Retina (tissue), 1 donor: Measurements from ENCODE around the gene TNXB.
"Not testable (repeated sequence)": the region's sequence is repeated elsewhere in the genome, so short reads cannot be mapped to it uniquely, and the experiment has no call there.

ENCODE experiments used
- DNase-seq: peaks from one replicate; pipeline ENCODE4 v3.0.0-alpha.2; 2016

TNXB gene

GRCh38 chr6:32056254-32056653 is 52.9 kb downstream of the TNXB start:
- DNase-seq, result no peak

DNA sequence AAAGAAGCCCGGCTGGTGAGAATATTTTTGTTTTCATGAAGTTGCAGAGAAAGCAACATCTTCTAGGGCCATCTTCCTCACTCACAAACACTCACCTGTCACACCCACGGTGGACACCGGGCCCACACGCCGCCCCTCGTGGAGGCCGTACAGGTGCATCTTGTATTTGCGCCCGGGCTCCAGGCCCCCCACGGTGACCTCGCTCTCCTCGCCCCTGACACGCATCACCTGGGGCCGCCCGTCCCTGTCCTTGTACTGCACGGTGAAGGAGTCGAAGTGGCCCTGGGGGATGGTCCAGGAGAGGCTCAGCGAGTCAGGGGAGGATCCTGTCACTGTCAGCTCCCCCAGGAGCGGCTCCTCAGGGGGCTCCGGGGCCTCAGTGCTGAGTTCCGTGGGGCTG is 53.4 kb downstream of the TNXB start:
- not testable (repeated sequence) for DNase-seq

DNA sequence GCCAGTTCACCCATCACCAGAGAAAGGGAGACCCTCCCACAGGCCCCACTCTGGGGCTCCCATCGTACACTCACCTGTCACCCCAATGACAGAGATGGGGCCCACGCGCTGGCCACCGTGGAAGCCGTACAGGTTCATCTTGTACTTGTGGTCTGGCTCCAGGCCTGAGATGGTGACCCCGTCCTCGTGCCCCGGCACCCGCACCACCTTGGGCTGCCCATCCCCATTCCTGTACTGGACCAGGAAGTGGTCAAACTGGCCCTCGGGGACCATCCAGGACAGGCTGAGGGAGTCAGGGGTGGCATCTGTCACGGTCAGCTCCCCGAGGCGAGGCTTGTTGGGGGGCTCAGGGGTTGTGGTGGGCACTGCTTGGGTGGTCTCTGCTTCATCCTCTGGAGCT is 55.8 kb downstream of the TNXB start:
- DNase-seq, result not testable (repeated sequence)

- DNase-seq, result not testable (repeated sequence)
Measured at GRCh38 chr6:32052626-32053025, 56.5 kb downstream of the TNXB start.

- no peak for DNase-seq
Measured at GRCh38 chr6:32050562-32050961, 58.6 kb downstream of the TNXB start.

DNA sequence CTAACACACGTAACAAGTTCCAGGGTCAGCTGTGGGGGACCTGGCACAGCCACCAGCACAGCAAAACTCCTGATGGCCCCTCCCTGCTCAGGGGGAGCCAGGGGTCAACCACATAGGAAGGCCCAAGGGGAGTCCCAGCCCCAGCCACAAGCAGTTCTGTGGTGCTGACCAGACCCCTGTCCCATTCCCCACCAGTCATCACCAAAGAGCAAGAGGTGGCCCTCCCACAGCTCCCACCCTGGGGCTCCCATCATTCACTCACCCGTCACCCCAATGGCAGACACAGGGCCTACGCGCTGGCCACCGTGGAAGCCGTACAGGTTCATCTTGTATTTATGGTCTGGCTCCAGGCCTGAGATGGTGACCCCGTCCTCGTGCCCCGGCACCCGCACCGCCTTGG is 59.4 kb downstream of the TNXB start:
- not testable (repeated sequence) for DNase-seq

- DNase-seq, result not testable (repeated sequence)
Measured at GRCh38 chr6:32049149-32049548, 60.0 kb downstream of the TNXB start.

GRCh38 chr6:32047855-32048766 is 61.0 kb downstream of the TNXB start:
- peak; percentile 84 for DNase-seq

GRCh38 chr6:32047539-32047854 is 61.6 kb downstream of the TNXB start:
- DNase-seq, result no peak

- peak; percentile 12 for DNase-seq
Measured at GRCh38 chr6:32047084-32047478, 62.1 kb downstream of the TNXB start.

GRCh38 chr6:32046450-32047083 is 62.6 kb downstream of the TNXB start:
- DNase-seq, result peak; percentile 57

GRCh38 chr6:32045811-32046449 is 63.2 kb downstream of the TNXB start:
- no peak for DNase-seq

DNA sequence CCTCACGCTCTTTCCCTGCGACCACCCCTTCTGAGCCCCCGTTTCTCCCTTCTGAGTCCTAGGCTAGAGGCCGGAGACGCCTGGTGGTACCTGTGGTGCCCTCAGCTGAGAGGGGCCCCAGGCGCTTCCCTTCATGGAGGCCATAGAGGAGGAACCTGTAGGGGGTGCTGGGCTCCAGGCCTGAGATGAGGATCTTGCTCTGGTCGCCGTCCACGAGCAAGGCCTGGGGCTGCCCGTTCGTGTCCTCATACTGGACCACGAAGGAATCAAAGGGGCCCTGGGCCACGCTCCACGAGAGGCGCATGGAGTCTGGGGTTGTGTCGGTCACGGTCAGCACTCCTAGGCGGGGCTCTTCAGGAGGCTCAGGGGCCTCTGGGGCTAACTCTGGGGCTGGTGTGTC is 64.2 kb downstream of the TNXB start:
- not testable (repeated sequence) for DNase-seq

- DNase-seq, result not testable (repeated sequence)
Measured at GRCh38 chr6:32043589-32044380, 65.4 kb downstream of the TNXB start.

DNA sequence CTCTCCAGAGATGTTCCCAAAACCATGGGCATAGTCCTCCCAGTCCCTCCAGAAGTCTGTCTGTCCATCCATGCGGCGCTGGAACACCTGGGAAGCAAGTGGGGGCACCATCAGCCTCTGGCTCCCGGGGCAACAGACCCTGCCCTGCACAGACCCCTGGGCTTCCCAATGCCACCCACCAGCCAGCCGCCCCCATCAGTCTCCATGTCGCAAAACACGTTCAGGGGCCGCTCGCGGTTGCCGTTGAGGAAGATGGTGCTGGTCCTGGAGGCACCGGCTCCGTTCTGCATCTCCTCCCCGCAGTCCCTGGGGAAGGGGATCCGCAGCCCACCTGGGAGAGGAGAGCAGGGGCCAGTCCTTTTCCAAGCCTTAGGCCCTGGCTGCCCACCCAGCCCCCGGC is 66.9 kb downstream of the TNXB start:
- not testable (repeated sequence) for DNase-seq

GRCh38 chr6:32041385-32041784 is 67.8 kb downstream of the TNXB start:
- DNase-seq, result not testable (repeated sequence)

- not testable (repeated sequence) for DNase-seq
Measured at GRCh38 chr6:32041050-32041321, 68.2 kb downstream of the TNXB start.

GRCh38 chr6:32040299-32041049 is 68.7 kb downstream of the TNXB start:
- not testable (repeated sequence) for DNase-seq

GRCh38 chr6:32039321-32040274 is 69.5 kb downstream of the TNXB start:
- not testable (repeated sequence) for DNase-seq

DNA sequence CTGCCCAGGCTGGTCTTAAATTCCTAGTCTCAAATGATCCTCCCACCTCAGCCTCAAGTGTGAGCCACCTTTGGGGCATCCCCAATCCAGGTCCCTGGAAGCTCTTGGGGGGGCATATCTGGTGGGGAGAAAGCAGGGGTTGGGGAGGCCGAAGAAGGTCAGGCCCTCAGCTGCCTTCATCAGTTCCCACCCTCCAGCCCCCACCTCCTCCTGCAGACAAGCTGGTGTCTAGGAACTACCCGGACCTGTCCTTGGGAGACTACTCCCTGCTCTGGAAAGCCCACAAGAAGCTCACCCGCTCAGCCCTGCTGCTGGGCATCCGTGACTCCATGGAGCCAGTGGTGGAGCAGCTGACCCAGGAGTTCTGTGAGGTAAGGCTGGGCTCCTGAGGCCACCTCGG is 70.3 kb downstream of the TNXB start:
- not testable (repeated sequence) for DNase-seq
